ENCODE results near the gene SCD5. TPM values are rescaled to one million over a fixed set of nuclear protein-coding genes. Genes with fewer than 3 reads are reported as not detected.

Gene SCD5
- total RNA-seq, 2 donors from 2014 or later, result 7.3 to 18.5 TPM

DNA sequence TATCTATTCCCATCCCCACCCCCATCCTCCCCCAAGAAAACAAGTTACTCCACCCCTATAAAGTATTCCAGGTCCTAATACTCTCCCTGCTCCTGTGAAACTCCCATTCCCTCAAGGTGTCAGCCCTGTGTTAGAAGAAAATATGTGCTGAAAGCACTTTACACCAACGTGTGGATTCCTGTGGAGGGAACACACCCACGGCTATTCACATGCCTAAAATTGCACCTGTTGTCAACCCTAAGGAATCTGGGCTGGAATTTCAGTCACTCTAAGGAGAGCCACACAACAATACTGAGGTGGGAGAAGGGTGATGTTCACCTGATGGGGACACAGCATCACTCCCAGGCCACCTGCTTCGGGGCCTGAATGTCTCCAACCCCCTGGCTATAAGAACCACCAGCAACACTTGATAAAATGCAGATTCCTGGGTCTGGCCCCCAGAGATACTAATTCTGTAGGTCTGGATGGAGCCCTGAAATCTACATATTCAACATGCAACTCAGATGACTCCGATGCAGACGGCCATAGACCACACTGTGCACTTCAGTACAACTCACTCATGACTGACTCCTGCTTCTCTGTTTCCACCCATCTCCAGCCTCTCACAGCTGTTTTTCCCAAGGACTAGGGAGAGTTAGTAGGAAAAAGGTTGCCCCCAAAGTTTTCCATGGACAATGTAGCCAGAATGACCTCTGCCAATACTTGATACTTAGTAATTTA, 15.8 kb downstream of the SCD5 start:
- Histone ChIP-seq H3K27ac (no peak overlapping the region), H3K36me3 (no peaks in the 10 kb centered on the region), H3K9me3 (no peaks in the 10 kb centered on the region), H3K4me3 (no peak overlapping the region), H3K4me1 (ENCODE audit: control insufficient read depth in 1 of 2, low read depth in 2 of 2) (peaks cover 0 to 4% of the 10 kb centered on the region in 2 donors), H3K27me3 (replicated peaks; ENCODE audit: insufficient read depth) (no peaks in the 10 kb centered on the region)
- DNase-seq (ENCODE audit: low spot score) (no peak), ATAC-seq (ENCODE audit: insufficient number of reproducible peaks, low FRiP score, low read depth) (no peak)
- TF ChIP-seq, protein P1, sequence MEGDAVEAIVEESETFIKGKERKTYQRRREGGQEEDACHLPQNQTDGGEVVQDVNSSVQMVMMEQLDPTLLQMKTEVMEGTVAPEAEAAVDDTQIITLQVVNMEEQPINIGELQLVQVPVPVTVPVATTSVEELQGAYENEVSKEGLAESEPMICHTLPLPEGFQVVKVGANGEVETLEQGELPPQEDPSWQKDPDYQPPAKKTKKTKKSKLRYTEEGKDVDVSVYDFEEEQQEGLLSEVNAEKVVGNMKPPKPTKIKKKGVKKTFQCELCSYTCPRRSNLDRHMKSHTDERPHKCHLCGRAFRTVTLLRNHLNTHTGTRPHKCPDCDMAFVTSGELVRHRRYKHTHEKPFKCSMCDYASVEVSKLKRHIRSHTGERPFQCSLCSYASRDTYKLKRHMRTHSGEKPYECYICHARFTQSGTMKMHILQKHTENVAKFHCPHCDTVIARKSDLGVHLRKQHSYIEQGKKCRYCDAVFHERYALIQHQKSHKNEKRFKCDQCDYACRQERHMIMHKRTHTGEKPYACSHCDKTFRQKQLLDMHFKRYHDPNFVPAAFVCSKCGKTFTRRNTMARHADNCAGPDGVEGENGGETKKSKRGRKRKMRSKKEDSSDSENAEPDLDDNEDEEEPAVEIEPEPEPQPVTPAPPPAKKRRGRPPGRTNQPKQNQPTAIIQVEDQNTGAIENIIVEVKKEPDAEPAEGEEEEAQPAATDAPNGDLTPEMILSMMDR (IDR thresholded peaks at IDR 0.05), result no peak

DNA sequence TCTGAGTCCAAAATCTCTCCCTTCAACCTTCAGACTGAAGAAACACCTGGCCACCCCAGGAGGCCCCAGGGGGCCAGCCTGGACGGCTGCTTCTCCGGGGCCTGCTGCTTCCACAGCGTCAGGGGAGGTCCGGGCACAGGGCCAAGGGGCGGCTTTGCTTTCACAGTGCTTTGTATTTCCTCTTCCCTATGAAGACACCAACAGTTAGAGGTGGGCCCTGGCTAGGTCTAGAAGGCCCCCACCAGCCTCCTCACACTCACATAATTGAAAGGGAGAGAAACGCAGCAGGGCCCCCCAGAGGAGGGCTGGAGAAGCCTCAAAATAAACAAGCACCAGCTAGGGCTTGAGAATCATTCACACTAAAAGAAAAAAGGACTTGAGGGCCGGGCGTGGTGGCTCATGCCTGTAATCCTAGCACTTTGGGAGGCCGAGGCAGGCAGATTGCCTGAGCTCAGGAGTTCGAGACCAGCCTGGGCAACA, 17.8 kb downstream of the SCD5 start:
- Histone ChIP-seq H3K27me3 (replicated peaks; ENCODE audit: insufficient read depth) (no peaks in the 10 kb centered on the region), H3K4me3 (no peak overlapping the region), H3K4me1 (ENCODE audit: control insufficient read depth in 1 of 2, low read depth in 2 of 2) (peaks cover 0 to 4% of the 10 kb centered on the region in 2 donors), H3K27ac (no peak overlapping the region), H3K9me3 (no peaks in the 10 kb centered on the region), H3K36me3 (no peaks in the 10 kb centered on the region)
- ATAC-seq (ENCODE audit: insufficient number of reproducible peaks, low FRiP score, low read depth), result no peak
- TF ChIP-seq, protein P1 (IDR thresholded peaks at IDR 0.05), result no peak
- DNase-seq (ENCODE audit: low spot score), result no peak

DNA sequence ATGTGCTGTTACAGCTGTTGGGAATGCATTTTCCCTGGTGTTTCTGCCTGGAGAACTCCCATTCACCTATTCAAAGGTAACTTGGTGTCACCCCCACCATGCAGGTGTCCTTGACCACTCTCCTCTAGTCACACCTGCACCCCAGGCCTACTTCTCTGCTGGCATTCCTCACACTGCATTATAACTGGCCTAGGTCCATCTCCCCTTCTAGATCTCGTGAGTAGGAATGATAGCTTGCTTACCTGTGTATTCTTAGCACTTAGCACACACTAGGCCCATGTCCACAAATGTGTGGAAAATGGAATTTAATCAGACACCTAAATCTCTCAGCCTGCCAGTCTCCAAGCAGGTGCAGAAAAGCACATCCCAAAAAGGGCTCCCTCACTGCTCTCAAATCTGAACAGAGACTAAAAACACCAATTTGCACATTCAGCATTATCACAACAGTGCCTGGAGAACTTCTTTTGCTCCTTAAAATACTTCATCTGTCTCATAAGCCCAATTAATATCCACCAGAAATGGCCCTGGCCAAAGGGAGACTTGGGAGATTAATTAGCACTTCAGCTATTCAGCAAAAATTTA, 18.3 kb downstream of the SCD5 start:
- no peak for ATAC-seq (ENCODE audit: insufficient number of reproducible peaks, low FRiP score, low read depth)
- H3K36me3 ChIP-seq, result no peaks in the 10 kb centered on the region
- no peak for DNase-seq (ENCODE audit: low spot score)
- TF ChIP-seq, protein P1 (IDR thresholded peaks at IDR 0.05), result no peak
- no peaks in the 10 kb centered on the region for H3K9me3 ChIP-seq
- no peak overlapping the region for H3K4me3 ChIP-seq
- H3K27ac ChIP-seq, result no peak overlapping the region
- no peaks in the 10 kb centered on the region for H3K27me3 ChIP-seq (replicated peaks; ENCODE audit: insufficient read depth)
- H3K4me1 ChIP-seq (ENCODE audit: control insufficient read depth in 1 of 2, low read depth in 2 of 2), result peaks cover 0 to 4% of the 10 kb centered on the region in 2 donors

DNA sequence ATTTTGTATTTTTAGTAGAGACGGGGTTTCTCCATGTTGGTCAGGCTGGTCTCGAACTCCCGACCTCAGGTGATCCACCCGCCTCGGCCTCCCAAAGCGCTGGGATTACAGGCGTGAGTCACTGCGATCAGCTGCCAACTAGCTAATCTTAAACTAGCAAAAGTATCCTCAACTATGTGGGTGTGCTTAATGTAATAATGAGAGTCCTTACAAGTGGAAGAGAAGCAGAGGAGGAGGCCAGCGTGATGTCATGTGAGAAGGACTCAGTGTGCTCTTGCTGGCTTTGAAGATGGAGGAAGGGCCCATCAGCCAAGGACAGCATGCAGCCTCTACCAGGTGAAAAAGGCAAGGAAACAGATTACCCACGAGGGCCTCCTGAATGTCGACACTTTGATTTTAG, 19.6 kb downstream of the SCD5 start:
- no peaks in the 10 kb centered on the region for H3K36me3 ChIP-seq
- H3K27me3 ChIP-seq (replicated peaks; ENCODE audit: insufficient read depth), result no peaks in the 10 kb centered on the region
- TF ChIP-seq, protein P1 (IDR thresholded peaks at IDR 0.05), result no peak
- no peak overlapping the region for H3K27ac ChIP-seq
- ATAC-seq (ENCODE audit: insufficient number of reproducible peaks, low FRiP score, low read depth), result no peak
- H3K4me1 ChIP-seq (ENCODE audit: control insufficient read depth in 1 of 2, low read depth in 2 of 2), result peaks cover 0 to 4% of the 10 kb centered on the region in 2 donors
- H3K9me3 ChIP-seq, result no peaks in the 10 kb centered on the region
- H3K4me3 ChIP-seq, result no peak overlapping the region
- no peak for DNase-seq (ENCODE audit: low spot score)

DNA sequence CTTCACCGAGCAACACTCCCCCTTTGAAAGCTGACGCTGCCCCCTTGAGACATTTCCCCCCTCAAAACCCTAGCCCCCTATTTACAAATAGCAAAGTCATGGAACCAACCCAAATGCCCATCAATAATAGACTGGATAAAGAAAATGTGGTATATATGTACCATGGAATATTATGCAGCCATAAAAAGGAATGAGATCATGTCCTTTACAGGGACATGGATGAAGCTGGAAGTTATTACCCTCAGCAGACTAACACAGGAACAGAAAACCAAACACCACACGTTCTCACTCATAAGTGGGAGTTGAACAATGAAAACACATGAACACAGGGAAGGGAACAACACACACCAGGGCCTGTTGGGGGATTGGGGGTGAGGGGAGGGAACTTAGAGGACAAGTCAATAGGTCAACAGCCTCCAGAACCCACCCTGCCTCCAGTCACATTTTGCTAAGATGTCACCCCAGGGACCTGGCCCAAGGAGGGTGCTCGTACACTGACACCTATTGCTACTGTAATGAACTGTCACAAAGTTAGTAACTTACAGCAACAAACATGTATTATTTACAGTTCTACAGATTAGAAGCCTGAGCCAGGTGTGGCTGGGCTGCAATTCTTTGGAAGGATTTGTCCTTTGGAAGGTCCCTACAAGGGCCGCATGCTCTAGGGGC, 20.6 kb downstream of the SCD5 start:
- Histone ChIP-seq H3K4me3 (no peak overlapping the region), H3K9me3 (no peaks in the 10 kb centered on the region), H3K36me3 (no peaks in the 10 kb centered on the region), H3K27ac (no peak overlapping the region), H3K27me3 (replicated peaks; ENCODE audit: insufficient read depth) (no peaks in the 10 kb centered on the region), H3K4me1 (ENCODE audit: control insufficient read depth in 1 of 2, low read depth in 2 of 2) (peaks cover 0 to 4% of the 10 kb centered on the region in 2 donors)
- TF ChIP-seq, protein P1 (IDR thresholded peaks at IDR 0.05), result no peak
- DNase-seq (ENCODE audit: low spot score) (no peak), ATAC-seq (ENCODE audit: insufficient number of reproducible peaks, low FRiP score, low read depth) (no peak)

All from thoracic aorta (tissue), 2 donors.